Small intestine (tissue), 7 donors: ENCODE data around the gene PRSS12. TPM values are rescaled to one million over a fixed set of nuclear protein-coding genes. Genes with fewer than 3 reads are reported as not detected.
A peak's percentile ranks its signal among the peaks of the same experiment; 100 is the strongest.

Experiments used
- DNase-seq, 2 donors: peaks; one replicate each; pipeline versions ENCODE4 v3.0.0 to v3.0.0-alpha.2; 2013
- FAIRE-seq: peaks from 2 replicates; lab custom pipeline; 2012; peaks lifted over from hg19 to GRCh38; lab: Jason Lieb, UNC
- H3K27ac ChIP-seq, 3 donors: one replicate each; pipeline ENCODE4 v1.5.1; 2013; ENCODE audit warnings: low read length in 2 of 3, mild to moderate bottlenecking in 2 of 3, control low read depth in 1 of 3, inconsistent platforms in 1 of 3, low read depth in 1 of 3, moderate library complexity in 1 of 3
- H3K27me3 ChIP-seq, 3 donors: one replicate each; pipeline ENCODE4 v1.6.1; 2013; ENCODE audit warnings: low read length in 3 of 3, inconsistent platforms in 1 of 3; ENCODE audit not compliant: control insufficient read depth in 3 of 3, insufficient read depth in 3 of 3
- H3K36me3 ChIP-seq, 3 donors: one replicate each; pipeline ENCODE4 v1.6.1; 2013; ENCODE audit warnings: low read length in 3 of 3, inconsistent platforms in 1 of 3, low read depth in 1 of 3, mild to moderate bottlenecking in 1 of 3, moderate library complexity in 1 of 3; ENCODE audit not compliant: control insufficient read depth in 3 of 3, insufficient read depth in 2 of 3
- H3K4me1 ChIP-seq, 3 donors: one replicate each; pipeline ENCODE4 v1.6.1; 2013; ENCODE audit warnings: low read length in 2 of 3, inconsistent platforms in 1 of 3, low read depth in 1 of 3, mild to moderate bottlenecking in 1 of 3, moderate library complexity in 1 of 3; ENCODE audit not compliant: control insufficient read depth in 3 of 3, insufficient read depth in 2 of 3
- H3K4me3 ChIP-seq, 3 donors: one replicate each; pipeline ENCODE4 v1.5.1; 2013; ENCODE audit warnings: low read length in 3 of 3, control low read depth in 1 of 3, inconsistent platforms in 1 of 3, low read depth in 1 of 3, mild to moderate bottlenecking in 1 of 3, moderate library complexity in 1 of 3
- H3K9me3 ChIP-seq, 2 donors: one replicate each; pipeline ENCODE4 v1.6.1; 2013; ENCODE audit warnings: low read depth in 1 of 2, low read length in 1 of 2; ENCODE audit not compliant: control insufficient read depth in 2 of 2, insufficient read depth in 1 of 2
- WGBS, 3 donors: extraction: QIAGEN DNeasy Blood & Tissue Kit; methylation state at CpG; one replicate each; pipeline ENCODE4 v1.1.7; 2013; 5-methylcytosine and 5-hydroxymethylcytosine counted together
- polyA plus RNA-seq, 4 donors: library from polyadenylated mRNA; stranded (reverse) in 3 of 4; unstranded in 1 of 4; fragments of 200-250 nt in 3 of 4; fragments of 120-200 nt in 1 of 4; gene quantifications; one replicate each; pipeline versions ENCODE4 v1.2.1 to v1.2.3, GENCODE V29; 2013
- donor health status: healthy with polysubstance abuse.
- donor health status: control.
- donor health status: control.
- donor health status: Bipolar disorder and iron deficiency.
- donor health status: healthy.

Gene PRSS12
- polyA plus RNA-seq, 4 donors = 2.2 to 20.8 (median 8.9) TPM

DNA sequence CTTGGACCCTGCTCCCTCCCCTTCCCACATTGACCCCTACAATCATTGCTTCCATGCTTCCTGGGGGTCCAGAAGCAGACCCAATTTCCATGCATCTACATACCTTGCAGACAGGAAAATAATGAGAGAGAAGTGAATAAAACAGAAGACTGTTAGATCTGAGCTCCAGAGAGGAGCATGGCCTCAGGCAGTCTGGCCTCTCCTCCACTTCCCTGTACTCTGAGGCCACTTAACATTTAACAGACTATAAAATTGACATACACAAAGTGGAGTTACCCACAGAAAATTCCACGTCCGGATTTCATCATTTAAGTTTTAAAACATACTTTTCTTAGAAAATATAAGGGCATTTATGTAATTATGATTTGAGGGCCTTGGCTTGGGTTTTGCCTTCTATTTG is 2.1 kb upstream of the PRSS12 start:
- FAIRE-seq = no peak
- 85 to 94% (median 91%) methylated on average over 2 of the region's 2 CpGs for WGBS, 3 donors
- no peaks in the 10 kb centered on the region for H3K36me3 ChIP-seq

DNA sequence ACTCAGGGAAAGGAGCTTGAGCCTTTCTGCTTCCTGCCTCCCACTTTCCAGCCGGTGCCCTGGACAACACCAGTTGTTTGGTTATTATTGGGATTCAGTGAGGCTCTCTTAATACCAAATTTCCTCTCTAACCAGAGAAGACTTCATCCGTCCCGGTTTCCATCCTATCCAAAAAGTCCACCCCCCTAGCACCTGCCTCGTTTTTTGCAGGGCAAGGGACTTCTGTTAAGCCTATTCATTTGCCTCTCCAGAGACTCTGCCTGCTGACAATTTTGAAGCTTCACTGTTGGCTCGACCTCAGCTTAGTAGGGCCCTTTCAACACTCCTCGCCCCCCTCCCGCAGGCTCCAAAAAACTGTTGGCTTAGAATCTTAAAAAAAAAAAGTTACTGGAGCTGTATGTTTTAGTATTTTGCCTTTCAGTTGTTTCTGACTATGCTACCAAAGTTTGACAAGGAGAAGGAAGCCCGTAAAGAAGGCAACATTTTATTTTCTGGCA is 779 bp upstream of the PRSS12 start:
- FAIRE-seq (no peak), DNase-seq (no peak)
- WGBS, 3 donors = 46 to 56% (median 46%) methylated on average over 8 of the region's 8 CpGs
- peaks cover 0 to 10% (median 1%) of the 10 kb centered on the region in 3 donors for H3K4me1 ChIP-seq
- no peak overlapping the region for H3K27ac ChIP-seq
- peak overlapping the region in 1 of 3 donors; percentile 46 for H3K4me3 ChIP-seq
- no peaks in the 10 kb centered on the region for H3K36me3 ChIP-seq
- no peaks in the 10 kb centered on the region for H3K9me3 ChIP-seq
- H3K27me3 ChIP-seq = peaks cover 0 to 45% (median 7%) of the 10 kb centered on the region in 3 donors

More for the DNA sequence above, 2.1 kb upstream of the PRSS12 start:
- Histone ChIP-seq H3K9me3 (no peaks in the 10 kb centered on the region), H3K27ac (no peak overlapping the region), H3K4me3 (no peak overlapping the region), H3K27me3 (peaks cover 0 to 45% (median 7%) of the 10 kb centered on the region in 3 donors), H3K4me1 (peaks cover 0 to 10% (median 0%) of the 10 kb centered on the region in 3 donors)
- DNase-seq = no peak

DNA sequence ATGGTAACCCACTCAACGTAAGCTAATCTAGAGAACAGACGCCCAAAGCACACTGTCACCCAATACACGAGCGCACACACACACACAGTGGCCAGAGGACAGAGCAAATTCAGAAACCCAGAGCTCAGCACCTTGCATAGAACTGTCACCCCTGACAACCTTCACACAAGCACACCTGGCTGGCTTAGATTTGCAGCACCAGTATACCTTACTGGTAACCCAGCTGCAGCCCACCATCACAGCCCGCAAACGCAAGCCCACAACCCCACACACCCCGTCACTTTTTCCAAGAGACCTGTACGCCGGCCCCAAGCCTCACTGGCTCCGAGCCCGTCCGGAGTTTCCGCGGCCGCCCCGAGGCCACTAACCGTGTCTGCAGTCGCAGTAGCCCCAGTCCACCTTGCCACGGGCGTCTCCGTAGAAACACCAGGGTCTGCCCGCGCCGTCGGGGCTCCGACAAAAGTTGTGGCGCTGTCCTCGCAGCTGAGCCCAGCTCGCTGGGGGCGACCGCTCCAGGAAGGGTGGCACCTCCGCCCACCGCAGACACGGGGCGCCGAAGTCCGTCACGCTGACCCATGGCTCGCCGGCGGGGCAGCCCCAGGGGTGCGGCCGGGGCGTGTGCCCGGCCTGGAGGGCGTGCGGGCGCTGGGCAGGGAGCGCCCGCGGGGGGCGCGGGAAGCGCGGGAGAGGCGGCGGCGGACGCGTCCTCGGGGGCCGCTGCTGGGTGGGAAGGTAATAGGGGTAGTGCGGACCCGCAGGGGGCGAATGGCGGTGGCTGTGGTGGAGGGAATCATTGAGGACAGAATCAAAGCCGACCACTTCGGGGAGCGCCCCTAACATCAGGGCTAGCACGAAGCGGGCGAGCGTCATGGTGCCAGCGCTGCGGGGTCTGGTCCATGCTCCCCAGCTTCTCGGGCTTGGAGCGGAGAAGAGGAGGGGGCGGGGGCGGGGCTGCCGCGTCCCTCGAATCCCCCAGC is 664 bp downstream of the PRSS12 start:
- DNase-seq (peak; percentile 54 to 62), FAIRE-seq (no peak)
- Histone ChIP-seq H3K9me3 (no peaks in the 10 kb centered on the region), H3K4me3 (peak overlapping the region; percentile 44 to 78 (median 46)), H3K36me3 (no peaks in the 10 kb centered on the region), H3K4me1 (peaks cover 0 to 10% (median 5%) of the 10 kb centered on the region in 3 donors), H3K27ac (peak overlapping the region in 2 of 3 donors; percentile 30 to 87), H3K27me3 (peaks cover 0 to 45% (median 7%) of the 10 kb centered on the region in 3 donors)
- 2 to 4% (median 3%) methylated on average over 53 to 82 of the region's 82 CpGs for WGBS, 3 donors

DNA sequence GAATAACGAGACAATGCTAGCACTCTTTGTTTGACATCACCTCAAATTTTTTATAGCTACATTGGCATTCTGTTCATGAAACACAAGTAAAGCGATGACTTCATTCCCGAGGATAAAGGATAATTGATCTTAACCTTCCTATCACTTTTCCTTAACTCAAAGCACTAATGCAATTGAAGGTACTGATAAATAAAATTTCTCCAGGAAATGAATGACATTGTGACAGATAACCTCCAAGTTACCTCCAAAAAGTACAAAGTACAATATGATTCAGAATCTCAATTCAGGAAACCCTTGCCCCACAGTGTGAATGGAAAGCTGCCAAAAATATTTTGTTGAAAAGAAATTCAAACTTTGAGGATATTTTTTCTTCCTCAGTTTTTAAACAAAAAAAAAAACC is 1.8 kb downstream of the PRSS12 start:
- Histone ChIP-seq H3K4me3 (no peak overlapping the region), H3K27ac (no peak overlapping the region), H3K4me1 (peaks cover 0 to 10% (median 6%) of the 10 kb centered on the region in 3 donors), H3K27me3 (peaks cover 0 to 40% (median 7%) of the 10 kb centered on the region in 3 donors), H3K36me3 (no peaks in the 10 kb centered on the region), H3K9me3 (no peaks in the 10 kb centered on the region)
- FAIRE-seq (no peak), DNase-seq (peak; percentile 26 to 78)
- WGBS, 3 donors = 11 to 47% (median 36%) methylated on average over 3 of the region's 3 CpGs

DNA sequence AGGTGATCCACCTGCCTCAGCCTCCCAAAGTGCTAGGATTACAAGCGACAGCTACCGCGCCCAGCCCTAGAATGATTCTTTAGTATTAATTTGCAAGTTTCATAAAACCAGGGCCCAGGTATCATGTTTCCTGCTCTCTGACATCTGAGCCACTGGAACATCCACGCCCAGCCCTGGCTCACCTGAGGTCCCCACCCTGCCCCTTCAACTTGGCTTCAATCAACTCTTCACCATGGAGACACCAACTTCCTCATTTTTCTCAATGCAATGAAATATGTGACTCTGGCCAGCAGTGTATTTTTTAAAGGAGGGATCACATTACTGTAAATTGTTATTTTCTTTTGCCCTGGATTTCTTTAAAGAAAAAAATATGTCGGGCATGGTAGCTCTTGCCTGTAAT is 3.9 kb downstream of the PRSS12 start:
- H3K4me1 ChIP-seq = peaks cover 0 to 13% (median 7%) of the 10 kb centered on the region in 3 donors
- no peaks in the 10 kb centered on the region for H3K36me3 ChIP-seq
- no peak overlapping the region for H3K27ac ChIP-seq
- 87 to 89% (median 88%) methylated on average over 5 of the region's 5 CpGs for WGBS, 3 donors
- H3K27me3 ChIP-seq = peaks cover 0 to 23% (median 2%) of the 10 kb centered on the region in 3 donors
- DNase-seq (peak; percentile 23 to 38), FAIRE-seq (no peak)
- H3K4me3 ChIP-seq = no peak overlapping the region
- no peaks in the 10 kb centered on the region for H3K9me3 ChIP-seq

DNA sequence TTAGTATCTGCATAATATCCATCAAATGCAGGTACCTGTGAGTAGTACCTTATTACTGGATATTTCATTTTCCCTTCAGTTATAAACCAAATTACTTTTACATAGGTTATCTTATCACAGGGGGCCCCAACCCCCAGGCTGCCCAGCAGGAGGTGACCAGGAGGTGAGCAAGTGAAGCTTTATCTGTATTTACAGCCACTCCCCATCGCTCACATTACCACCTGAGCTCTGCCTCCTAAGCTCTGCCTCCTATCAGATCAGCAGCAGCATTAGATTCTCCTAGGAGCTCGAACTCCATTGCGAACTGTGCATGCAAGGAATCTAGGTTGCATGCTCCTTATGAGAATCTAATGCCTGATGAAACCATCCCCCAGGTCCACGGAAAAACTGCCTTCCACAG is 6.3 kb downstream of the PRSS12 start:
- H3K27me3 ChIP-seq = peaks cover 0 to 3% (median 0%) of the 10 kb centered on the region in 3 donors
- peaks cover 0 to 7% (median 3%) of the 10 kb centered on the region in 3 donors for H3K4me1 ChIP-seq
- no peak overlapping the region for H3K4me3 ChIP-seq
- H3K36me3 ChIP-seq = no peaks in the 10 kb centered on the region
- DNase-seq = peak in 1 of 2 donors; percentile 60
- no peak for FAIRE-seq
- no peaks in the 10 kb centered on the region for H3K9me3 ChIP-seq
- no peak overlapping the region for H3K27ac ChIP-seq
- 63 to 82% (median 69%) methylated on average over 4 of the region's 4 CpGs for WGBS, 3 donors

DNA sequence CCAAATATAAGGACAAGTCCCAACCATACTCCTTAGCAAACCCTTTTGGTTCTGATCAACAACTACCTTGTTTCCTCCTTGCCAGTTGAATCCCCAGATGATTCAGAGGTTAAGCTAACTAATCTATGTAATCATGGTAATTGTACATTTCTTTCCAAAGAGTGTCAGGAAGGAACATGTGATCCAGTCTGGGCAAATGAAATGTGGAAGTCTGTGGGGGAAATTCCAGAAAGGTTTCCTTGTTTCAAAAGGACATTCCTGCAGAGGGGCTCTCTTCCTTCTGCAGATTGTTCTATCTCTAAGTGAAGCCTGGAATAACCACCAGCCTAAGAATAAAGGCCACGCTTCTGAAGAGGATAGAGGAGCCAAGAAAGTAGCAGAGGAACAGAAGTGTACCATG is 7.0 kb downstream of the PRSS12 start:
- peak overlapping the region in 1 of 3 donors; percentile 3 for H3K27ac ChIP-seq

DNA sequence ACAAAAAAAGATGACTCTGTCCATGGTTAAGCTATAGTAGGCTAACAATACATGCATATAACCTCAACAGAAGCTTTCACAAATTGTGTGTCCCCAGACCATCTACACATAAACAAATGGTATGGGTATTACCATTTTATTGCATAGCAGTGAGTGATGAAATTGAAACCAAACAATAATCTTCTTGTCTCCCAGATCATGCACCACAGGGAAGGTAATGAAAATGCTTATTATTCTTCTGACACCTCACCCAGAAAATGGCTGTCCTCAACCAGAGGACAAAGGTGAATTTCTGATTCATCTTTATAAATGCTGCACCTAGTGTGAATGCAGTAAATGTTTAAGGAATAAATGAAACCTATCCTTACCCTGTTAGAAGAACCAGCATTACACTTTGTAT is 8.0 kb downstream of the PRSS12 start:
- Histone ChIP-seq H3K27me3 (no peaks in the 10 kb centered on the region), H3K9me3 (no peaks in the 10 kb centered on the region), H3K27ac (no peak overlapping the region), H3K4me1 (peaks cover 0 to 7% (median 3%) of the 10 kb centered on the region in 3 donors), H3K4me3 (no peak overlapping the region), H3K36me3 (no peaks in the 10 kb centered on the region)
- DNase-seq (peak; percentile 57 to 83), FAIRE-seq (no peak)

More for the DNA sequence above, 7.0 kb downstream of the PRSS12 start:
- no peaks in the 10 kb centered on the region for H3K36me3 ChIP-seq
- no peak for FAIRE-seq
- peaks cover 0 to 3% (median 0%) of the 10 kb centered on the region in 3 donors for H3K27me3 ChIP-seq
- WGBS, 3 donors = 88 to 94% (median 92%) methylated on average over 1 of the region's 1 CpG
- H3K9me3 ChIP-seq = no peaks in the 10 kb centered on the region
- H3K4me3 ChIP-seq = no peak overlapping the region
- DNase-seq = peak; percentile 20 to 26
- H3K4me1 ChIP-seq = peaks cover 0 to 7% (median 3%) of the 10 kb centered on the region in 3 donors
